CD14-positive monocyte (primary cell): Measurements from ENCODE around the gene HAGH. TPM values are rescaled to one million over a fixed set of nuclear protein-coding genes. Genes with fewer than 3 reads are reported as not detected.

Source experiments
- DNase-seq, 3 donors: peaks; one replicate each; pipeline ENCODE4 v3.0.0-alpha.2; 2011 to 2022
- H2AFZ ChIP-seq: 2 replicates; pipeline ENCODE4 v1.6.0; 2012; ENCODE audit warnings: mild to moderate bottlenecking, low read depth, low read length, inconsistent platforms; ENCODE audit not compliant: insufficient read depth, poor library complexity, severe bottlenecking
- H3K27ac ChIP-seq, 2 donors: 1 replicate in 1 of 2; 2 replicates in 1 of 2; pipeline ENCODE4 v1.5.1; 2012 to 2013; ENCODE audit warnings: low read length in 2 of 2, control low read depth in 1 of 2, inconsistent platforms in 1 of 2, low read depth in 1 of 2, mild to moderate bottlenecking in 1 of 2
- H3K27me3 ChIP-seq, 2 donors: one replicate each; pipeline versions ENCODE4 v1.6.0 to v1.6.1; 2011 to 2013; ENCODE audit warnings: low read length in 2 of 2; ENCODE audit not compliant: control insufficient read depth in 2 of 2, insufficient read depth in 2 of 2
- H3K36me3 ChIP-seq, 2 donors: replicated peaks in 1 of 2; 1 replicate in 1 of 2; 2 replicates in 1 of 2; pipeline versions ENCODE4 v1.5.1 to v1.6.1; 2012 to 2013; ENCODE audit warnings: low read length in 2 of 2, control low read depth in 1 of 2, inconsistent platforms in 1 of 2, mild to moderate bottlenecking in 1 of 2; ENCODE audit not compliant: insufficient read depth in 2 of 2, control insufficient read depth in 1 of 2
- H3K4me1 ChIP-seq, 2 donors: 1 replicate in 1 of 2; 2 replicates in 1 of 2; pipeline versions ENCODE4 v1.5.1 to v1.6.1; 2012 to 2013; ENCODE audit warnings: low read length in 2 of 2, control low read depth in 1 of 2, inconsistent platforms in 1 of 2, mild to moderate bottlenecking in 1 of 2, moderate library complexity in 1 of 2; ENCODE audit not compliant: insufficient read depth in 2 of 2, control insufficient read depth in 1 of 2
- H3K4me2 ChIP-seq: replicated peaks from 2 replicates; pipeline ENCODE3; 2012; ENCODE audit warnings: low read length, moderate library complexity, mild to moderate bottlenecking; ENCODE audit not compliant: poor library complexity, severe bottlenecking; ENCODE audit errors: extremely low read depth
- H3K4me3 ChIP-seq, 3 experiments: fragments of 200-600 bp in 1 of 3; sonication (generic) in 1 of 3; replicated peaks in 1 of 3; 1 replicate in 2 of 3; 2 replicates in 1 of 3; pipeline ENCODE4 v1.5.1; 2011 to 2013; ENCODE audit warnings: low read length in 3 of 3, mild to moderate bottlenecking in 3 of 3, control low read depth in 2 of 3, low read depth in 2 of 3, inconsistent platforms in 1 of 3, moderate library complexity in 1 of 3
- H3K79me2 ChIP-seq: 2 replicates; pipeline ENCODE4 v1.6.0; 2012; ENCODE audit warnings: mild to moderate bottlenecking, control low read depth, inconsistent platforms, low read length, moderate library complexity; ENCODE audit not compliant: insufficient read depth
- H3K9ac ChIP-seq: 2 replicates; pipeline ENCODE4 v1.6.0; 2017; ENCODE audit warnings: low read length, mild to moderate bottlenecking; ENCODE audit not compliant: insufficient read depth, poor library complexity, severe bottlenecking
- H3K9me3 ChIP-seq, 2 donors: replicated peaks in 1 of 2; 1 replicate in 1 of 2; 2 replicates in 1 of 2; pipeline versions ENCODE4 v1.5.1 to v1.6.1; 2012 to 2013; ENCODE audit warnings: low read length in 2 of 2, control low read depth in 1 of 2; ENCODE audit not compliant: control insufficient read depth in 1 of 2, insufficient read depth in 1 of 2
- H4K20me1 ChIP-seq: 2 replicates; pipeline ENCODE4 v1.6.0; 2012; ENCODE audit warnings: mild to moderate bottlenecking, low read length, control low read depth, moderate library complexity; ENCODE audit not compliant: insufficient read depth
- H3K27ac Mint-ChIP-seq, 7 donors: one replicate each; pipeline ENCODE4 v1.8.0; 2020; ENCODE audit warnings: mild to moderate bottlenecking in 7 of 7, mixed read lengths in 7 of 7, moderate library complexity in 6 of 7, inconsistent platforms in 2 of 7
- H3K27me3 Mint-ChIP-seq, 3 donors: one replicate each; pipeline ENCODE4 v1.8.0; 2021 to 2022; ENCODE audit warnings: low read depth in 3 of 3, mild to moderate bottlenecking in 3 of 3, mixed read lengths in 3 of 3, moderate library complexity in 3 of 3, inconsistent platforms in 1 of 3
- H3K36me3 Mint-ChIP-seq, 2 donors: one replicate each; pipeline ENCODE4 v1.8.0; 2020; ENCODE audit warnings: mixed read lengths in 2 of 2, inconsistent platforms in 1 of 2, mild to moderate bottlenecking in 1 of 2
- H3K4me1 Mint-ChIP-seq: one replicate; pipeline ENCODE4 v1.8.0; 2020; ENCODE audit warnings: mild to moderate bottlenecking, mixed read lengths
- H3K4me3 Mint-ChIP-seq, 2 donors: one replicate each; pipeline ENCODE4 v1.8.0; 2020; ENCODE audit warnings: mild to moderate bottlenecking in 2 of 2, mixed read lengths in 2 of 2, moderate library complexity in 1 of 2
- H3K9me3 Mint-ChIP-seq, 7 donors: one replicate each; pipeline ENCODE4 v1.8.0; 2020 to 2022; ENCODE audit warnings: mixed read lengths in 7 of 7, mild to moderate bottlenecking in 6 of 7, moderate library complexity in 6 of 7, inconsistent platforms in 2 of 7
- WGBS: methylation state at CpG from one replicate; pipeline ENCODE4 v1.1.5; 2013; ENCODE audit warnings: missing lambda C conversion rate; ENCODE audit not compliant: insufficient coverage; 5-methylcytosine and 5-hydroxymethylcytosine counted together
- intact Hi-C, 2 donors: fragments of 100-400 bp; cut with micrococcal nuclease; formaldehyde crosslinking; loops; one replicate each; pipeline versions ENCODE4 v1.15.0 to v1.15.1; 2023
- polyA plus RNA-seq, 3 donors: library from polyadenylated mRNA; depleted of rRNA in 1 of 3; unstranded in 2 of 3; stranded (reverse) in 1 of 3; fragments of 300-500 nt in 2 of 3; fragments of >200 nt in 1 of 3; fragmentation: Illumina TruSeq in 2 of 3; gene quantifications; 1 replicate in 2 of 3; 2 replicates in 1 of 3; pipeline ENCODE4 v1.2.3, GENCODE V29; 2012 to 2021
- TF ChIP-seq, protein P1 (sequence below): fragments of 200-600 bp; IDR thresholded peaks from one replicate; pipeline ENCODE4 v1.8.0; 2022; ENCODE audit warnings: antibody characterized with exemption, mild to moderate bottlenecking

HAGH gene
- polyA plus RNA-seq, 3 donors, result 42.6 to 82.1 (median 47.7) TPM

DNA sequence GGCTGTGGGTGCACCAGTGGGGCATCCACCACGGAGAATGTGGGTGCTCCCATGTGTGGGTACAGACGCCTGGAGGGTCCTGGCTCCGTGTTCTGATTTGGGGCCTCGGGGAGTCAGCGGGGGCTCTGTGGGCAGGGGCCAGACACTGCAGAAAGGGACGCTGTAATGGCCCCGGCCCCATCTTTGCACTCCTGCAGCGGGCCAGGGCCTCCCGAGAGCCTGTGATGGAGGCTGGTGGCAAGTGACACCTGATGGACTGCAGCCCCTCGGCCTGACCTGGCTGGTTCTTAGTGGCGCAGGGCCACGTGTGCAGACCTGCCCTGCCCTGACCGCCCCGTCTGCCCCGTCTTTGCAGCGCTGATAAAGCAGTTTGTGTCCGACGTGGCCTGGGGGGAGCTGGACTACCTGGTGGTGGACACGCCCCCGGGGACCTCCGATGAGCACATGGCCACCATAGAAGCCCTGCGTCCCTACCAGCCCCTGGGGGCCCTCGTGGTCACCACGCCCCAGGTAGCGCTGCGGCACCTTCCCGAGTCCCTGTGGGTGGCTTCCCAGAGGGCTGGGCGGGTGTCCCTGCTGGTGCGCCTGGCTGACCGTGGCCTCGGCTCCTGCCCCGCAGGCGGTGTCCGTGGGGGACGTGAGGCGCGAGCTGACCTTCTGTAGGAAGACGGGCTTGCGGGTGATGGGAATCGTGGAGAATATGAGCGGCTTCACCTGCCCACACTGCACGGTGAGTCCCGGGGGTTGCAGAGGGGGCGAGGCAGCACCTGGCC lies 39.1 kb downstream of the HAGH start:
- intact Hi-C loops, result loop anchor here in 1 of 2 donors (10.0 kb wide), 2 partner anchors 83 to 363 kb away; partner anchors contain the start of genes MAPK8IP3 and UQCC4

DNA sequence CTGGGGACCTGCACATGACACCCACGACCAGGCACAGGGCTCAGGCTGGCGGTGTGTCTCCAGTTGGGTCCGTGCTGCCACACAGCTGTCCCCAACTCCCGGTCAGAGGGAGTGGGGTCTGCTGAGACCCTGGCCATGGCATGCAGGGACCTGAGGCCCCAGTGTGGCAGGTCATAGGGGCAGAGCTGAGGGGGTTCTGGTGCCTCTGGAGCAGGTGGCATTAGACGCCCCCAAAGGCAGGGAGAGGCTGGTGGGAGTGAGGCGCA lies 39.6 kb downstream of the HAGH start:
- Histone ChIP-seq H3K27me3 (no peaks in the 10 kb centered on the region), H3K79me2 (peaks cover 39% of the 10 kb centered on the region), H3K27ac (no peak overlapping the region), H3K4me1 (peaks cover 12 to 16% of the 10 kb centered on the region in 2 donors), H4K20me1 (peaks cover 34% of the 10 kb centered on the region), H3K9ac (no peak overlapping the region), H3K36me3 (peaks cover 42 to 44% of the 10 kb centered on the region in 2 donors), H2AFZ (no peak overlapping the region), H3K4me3 (no peak overlapping the region), H3K9me3 (no peaks in the 10 kb centered on the region), H3K4me2 (no peak overlapping the region)
- intact Hi-C loops, result loop anchor here in 1 of 2 donors (10.0 kb wide), 2 partner anchors 82 to 362 kb away; partner anchors contain the start of genes MAPK8IP3 and UQCC4
- no peaks in the 10 kb centered on the region for H3K27me3 Mint-ChIP-seq
- H3K27ac Mint-ChIP-seq, result peak overlapping the region in 1 of 7 donors; percentile 43
- WGBS, result 97% methylated on average over 6 of the region's 6 CpGs
- no peaks in the 10 kb centered on the region for H3K9me3 Mint-ChIP-seq
- DNase-seq, result no peak
- no peak overlapping the region for H3K4me3 Mint-ChIP-seq
- H3K36me3 Mint-ChIP-seq, result peaks cover 18 to 55% of the 10 kb centered on the region in 2 donors
- H3K4me1 Mint-ChIP-seq, result peaks cover 12% of the 10 kb centered on the region
- TF ChIP-seq, protein P1, sequence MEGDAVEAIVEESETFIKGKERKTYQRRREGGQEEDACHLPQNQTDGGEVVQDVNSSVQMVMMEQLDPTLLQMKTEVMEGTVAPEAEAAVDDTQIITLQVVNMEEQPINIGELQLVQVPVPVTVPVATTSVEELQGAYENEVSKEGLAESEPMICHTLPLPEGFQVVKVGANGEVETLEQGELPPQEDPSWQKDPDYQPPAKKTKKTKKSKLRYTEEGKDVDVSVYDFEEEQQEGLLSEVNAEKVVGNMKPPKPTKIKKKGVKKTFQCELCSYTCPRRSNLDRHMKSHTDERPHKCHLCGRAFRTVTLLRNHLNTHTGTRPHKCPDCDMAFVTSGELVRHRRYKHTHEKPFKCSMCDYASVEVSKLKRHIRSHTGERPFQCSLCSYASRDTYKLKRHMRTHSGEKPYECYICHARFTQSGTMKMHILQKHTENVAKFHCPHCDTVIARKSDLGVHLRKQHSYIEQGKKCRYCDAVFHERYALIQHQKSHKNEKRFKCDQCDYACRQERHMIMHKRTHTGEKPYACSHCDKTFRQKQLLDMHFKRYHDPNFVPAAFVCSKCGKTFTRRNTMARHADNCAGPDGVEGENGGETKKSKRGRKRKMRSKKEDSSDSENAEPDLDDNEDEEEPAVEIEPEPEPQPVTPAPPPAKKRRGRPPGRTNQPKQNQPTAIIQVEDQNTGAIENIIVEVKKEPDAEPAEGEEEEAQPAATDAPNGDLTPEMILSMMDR, result no peak

More for the DNA sequence above, 39.1 kb downstream of the HAGH start:
- no peaks in the 10 kb centered on the region for H3K9me3 Mint-ChIP-seq
- TF ChIP-seq, protein P1, result no peak
- Histone ChIP-seq H3K27ac (no peak overlapping the region), H2AFZ (no peak overlapping the region), H3K4me2 (no peak overlapping the region), H3K36me3 (peaks cover 42 to 44% of the 10 kb centered on the region in 2 donors), H3K9me3 (no peaks in the 10 kb centered on the region), H3K4me1 (peaks cover 12 to 14% of the 10 kb centered on the region in 2 donors), H3K27me3 (no peaks in the 10 kb centered on the region), H3K79me2 (peaks cover 39% of the 10 kb centered on the region), H4K20me1 (peaks cover 33% of the 10 kb centered on the region), H3K9ac (no peak overlapping the region), H3K4me3 (no peak overlapping the region)
- 96% methylated on average over 44 of the region's 44 CpGs for WGBS
- no peaks in the 10 kb centered on the region for H3K27me3 Mint-ChIP-seq
- peaks cover 12% of the 10 kb centered on the region for H3K4me1 Mint-ChIP-seq
- H3K4me3 Mint-ChIP-seq, result no peak overlapping the region
- peaks cover 18 to 55% of the 10 kb centered on the region in 2 donors for H3K36me3 Mint-ChIP-seq
- peak overlapping the region in 1 of 7 donors; percentile 41 for H3K27ac Mint-ChIP-seq
- DNase-seq, result no peak
